Gastroesophageal sphincter (tissue), 4 donors: ENCODE measurements around the gene S100A12. TPM values are rescaled to one million over a fixed set of nuclear protein-coding genes. Genes with fewer than 3 reads are reported as not detected.

Source experiments
- ATAC-seq: fragments of 150-250 bp; one replicate; pipeline ENCODE4 v1.9.1; 2016; ENCODE audit warnings: mild to moderate bottlenecking, moderate library complexity
- H3K27ac ChIP-seq, 4 donors: fragments of 200-600 bp; sonication (generic) in 3 of 4; 1 replicate in 3 of 4; 2 replicates in 1 of 4; pipeline ENCODE4 v1.5.1; 2016 to 2019
- H3K27me3 ChIP-seq: fragments of 200-600 bp; sonication (generic); one replicate; pipeline ENCODE4 v1.5.1; 2019
- H3K36me3 ChIP-seq, 2 donors: fragments of 200-600 bp; sonication (generic); one replicate each; pipeline ENCODE4 v1.5.1; 2019; ENCODE audit warnings: control low read depth in 1 of 2
- H3K4me1 ChIP-seq, 3 donors: fragments of 200-600 bp; sonication (generic); 1 replicate in 2 of 3; 2 replicates in 1 of 3; pipeline ENCODE4 v1.5.1; 2016 to 2019; ENCODE audit warnings: control low read depth in 2 of 3
- H3K4me3 ChIP-seq, 2 donors: fragments of 200-600 bp; sonication (generic); one replicate each; pipeline ENCODE4 v1.5.1; 2019; ENCODE audit warnings: mild to moderate bottlenecking in 1 of 2, moderate library complexity in 1 of 2
- H3K9me3 ChIP-seq, 3 donors: fragments of 200-600 bp; sonication (generic); one replicate each; pipeline ENCODE4 v1.5.1; 2017 to 2019; ENCODE audit warnings: control low read depth in 2 of 3
- CTCF ChIP-seq, 4 experiments: fragments of 200-600 bp in 2 of 4; fragments of 450-650 bp in 2 of 4; sonication (generic) in 1 of 4; IDR thresholded peaks; one replicate each; pipeline ENCODE4 v1.5.1; 2017 to 2019; ENCODE audit warnings: antibody characterized with exemption in 4 of 4, mild to moderate bottlenecking in 2 of 4, moderate library complexity in 2 of 4
- EP300 ChIP-seq: sonication (generic); formaldehyde crosslinking; IDR thresholded peaks from one replicate; pipeline ENCODE4 v1.6.1; 2017; ENCODE audit warnings: antibody characterized with exemption, mild to moderate bottlenecking
- POLR2A ChIP-seq, 2 donors: fragments of 450-650 bp; IDR thresholded peaks; one replicate each; pipeline ENCODE4 v1.6.1; 2017; ENCODE audit warnings: antibody characterized with exemption in 2 of 2, mild to moderate bottlenecking in 2 of 2, moderate library complexity in 1 of 2
- POLR2AphosphoS5 ChIP-seq: sonication (generic); formaldehyde crosslinking; IDR thresholded peaks from one replicate; pipeline ENCODE4 v1.6.1; 2017; ENCODE audit warnings: antibody characterized with exemption
- WGBS, 2 donors: methylation state at CpG; one replicate each; pipeline ENCODE4 v1.1.5; 2018; ENCODE audit warnings: low coverage in 1 of 2; 5-methylcytosine and 5-hydroxymethylcytosine counted together
- total RNA-seq, 4 donors: library from RNA; depleted of rRNA; stranded (reverse); fragments of >200 nt; gene quantifications; one replicate each; pipeline ENCODE4 v1.1.0, GENCODE V29; 2016

The S100A12 gene
- total RNA-seq, 4 donors from 2014 or later, result 1.4 to 21.1 (median 12.6) TPM; not detected in 1

GRCh38 chr1:153354515-153355193 is 20.8 kb downstream of the S100A12 start:
- TF ChIP-seq POLR2A (IDR thresholded peaks at IDR 0.05) (no peak), EP300 (no peak), CTCF (IDR thresholded peaks at IDR 0.05) (no peak), POLR2AphosphoS5 (no peak)
- no peak overlapping the region for H3K27ac ChIP-seq
- peaks cover 47% of the 10 kb centered on the region for H3K27me3 ChIP-seq
- WGBS, 2 donors, result 57 to 90% methylated on average over 1 to 6 of the region's 8 CpGs
- H3K9me3 ChIP-seq, result no peaks in the 10 kb centered on the region
- H3K36me3 ChIP-seq, result no peaks in the 10 kb centered on the region
- H3K4me3 ChIP-seq, result no peak overlapping the region
- H3K4me1 ChIP-seq, result no peaks in the 10 kb centered on the region
- no peak for ATAC-seq

- Histone ChIP-seq H3K27ac (no peak overlapping the region), H3K4me3 (no peak overlapping the region), H3K36me3 (no peaks in the 10 kb centered on the region), H3K4me1 (no peaks in the 10 kb centered on the region), H3K9me3 (no peaks in the 10 kb centered on the region), H3K27me3 (peaks cover 60% of the 10 kb centered on the region)
- TF ChIP-seq CTCF (IDR thresholded peaks at IDR 0.05) (peak in 1 of 4 experiments; percentile 10), POLR2AphosphoS5 (no peak)
- WGBS, 2 donors, result 74% methylated on average over 5 of the region's 7 CpGs; no CpG with 5 or more reads in 1 of the 2 donors
- ATAC-seq, result no peak
Observed at GRCh38 chr1:153353226-153353947, 22.0 kb downstream of the S100A12 start.

- Histone ChIP-seq H3K27me3 (peaks cover 67% of the 10 kb centered on the region), H3K4me1 (no peaks in the 10 kb centered on the region), H3K9me3 (no peaks in the 10 kb centered on the region), H3K27ac (no peak overlapping the region), H3K36me3 (no peaks in the 10 kb centered on the region), H3K4me3 (no peak overlapping the region)
- peak; percentile 63 for ATAC-seq
- WGBS, 2 donors, result 0% methylated on average over 3 to 4 of the region's 4 CpGs
- peak in 3 of 4 experiments; percentile 85 to 89 (median 89) for TF ChIP-seq CTCF (IDR thresholded peaks at IDR 0.05)
- TF ChIP-seq EP300, result no peak
- no peak for TF ChIP-seq POLR2AphosphoS5
Observed at GRCh38 chr1:153352523-153352922, 22.9 kb downstream of the S100A12 start.

GRCh38 chr1:153350321-153350957 is 25.0 kb downstream of the S100A12 start:
- Histone ChIP-seq H3K27ac (no peak overlapping the region), H3K36me3 (no peaks in the 10 kb centered on the region), H3K9me3 (no peaks in the 10 kb centered on the region), H3K27me3 (peaks cover 80% of the 10 kb centered on the region), H3K4me1 (no peaks in the 10 kb centered on the region), H3K4me3 (no peak overlapping the region)
- no peak for TF ChIP-seq CTCF (IDR thresholded peaks at IDR 0.05)
- TF ChIP-seq POLR2AphosphoS5, result no peak
- TF ChIP-seq POLR2A (IDR thresholded peaks at IDR 0.05), result no peak
- no peak for TF ChIP-seq EP300
- WGBS, 2 donors, result 38 to 42% methylated on average over 1 of the region's 1 CpG
- no peak for ATAC-seq
